Mesothelial cell of epicardium (in vitro differentiated cells): ENCODE measurements around the gene CTDP1. TPM values are rescaled to one million over a fixed set of nuclear protein-coding genes. Genes with fewer than 3 reads are reported as not detected.

Source experiments
- DNase-seq, 2 experiments: peaks; one replicate each; pipeline ENCODE4 v3.0.0; 2021; ENCODE audit warnings: low spot score in 2 of 2; ENCODE audit not compliant: unreplicated experiment in 2 of 2
- H3K27ac Mint-ChIP-seq: 2 replicates; pipeline ENCODE4 v1.8.0; 2021; ENCODE audit warnings: mixed read lengths
- H3K27me3 Mint-ChIP-seq: 2 replicates; pipeline ENCODE4 v1.8.0; 2021; ENCODE audit warnings: low read depth, mixed read lengths
- H3K36me3 Mint-ChIP-seq: 2 replicates; pipeline ENCODE4 v1.8.0; 2021; ENCODE audit warnings: mixed read lengths
- H3K4me1 Mint-ChIP-seq: 2 replicates; pipeline ENCODE4 v1.8.0; 2021; ENCODE audit warnings: mixed read lengths
- H3K4me3 Mint-ChIP-seq: 2 replicates; pipeline ENCODE4 v1.8.0; 2021; ENCODE audit warnings: mild to moderate bottlenecking, moderate library complexity, mixed read lengths
- H3K9me3 Mint-ChIP-seq: 2 replicates; pipeline ENCODE4 v1.8.0; 2021; ENCODE audit warnings: mixed read lengths
- CTCF ChIP-seq: fragments of 200-600 bp; sonication (generic); IDR thresholded peaks from one replicate; pipeline ENCODE4 v1.5.0; 2021; ENCODE audit warnings: antibody characterized with exemption; ENCODE audit not compliant: unreplicated experiment
- total RNA-seq: library from RNA; stranded (reverse); gene quantifications from 3 replicates; pipeline ENCODE4 v1.2.1, GENCODE V29; 2021

CTDP1 gene
- total RNA-seq, 1 donor from 2014 or later, result 24.1 TPM

GRCh38 chr18:79790996-79791972, 111.7 kb downstream of the CTDP1 start:
- peaks cover 89% of the 10 kb centered on the region for H3K27me3 Mint-ChIP-seq
- no peak overlapping the region for H3K4me3 Mint-ChIP-seq
- peaks cover 12% of the 10 kb centered on the region for H3K4me1 Mint-ChIP-seq
- no peak for DNase-seq
- H3K9me3 Mint-ChIP-seq, result no peaks in the 10 kb centered on the region
- H3K27ac Mint-ChIP-seq, result no peak overlapping the region
- TF ChIP-seq CTCF, result no peak
- no peaks in the 10 kb centered on the region for H3K36me3 Mint-ChIP-seq

- TF ChIP-seq CTCF, result no peak
- H3K36me3 Mint-ChIP-seq, result no peaks in the 10 kb centered on the region
- no peaks in the 10 kb centered on the region for H3K9me3 Mint-ChIP-seq
- peaks cover 15% of the 10 kb centered on the region for H3K4me1 Mint-ChIP-seq
- peaks cover 89% of the 10 kb centered on the region for H3K27me3 Mint-ChIP-seq
- DNase-seq, result no peak
- H3K4me3 Mint-ChIP-seq, result no peak overlapping the region
- no peak overlapping the region for H3K27ac Mint-ChIP-seq
These were observed 112.7 kb downstream of the CTDP1 start for GRCh38 chr18:79792096-79792987.

GRCh38 chr18:79792988-79793355, 113.4 kb downstream of the CTDP1 start:
- no peak for TF ChIP-seq CTCF
- H3K27ac Mint-ChIP-seq, result no peak overlapping the region
- H3K36me3 Mint-ChIP-seq, result no peaks in the 10 kb centered on the region
- peaks cover 14% of the 10 kb centered on the region for H3K4me1 Mint-ChIP-seq
- H3K4me3 Mint-ChIP-seq, result no peak overlapping the region
- peaks cover 87% of the 10 kb centered on the region for H3K27me3 Mint-ChIP-seq
- H3K9me3 Mint-ChIP-seq, result no peaks in the 10 kb centered on the region
- DNase-seq, result no peak

GRCh38 chr18:79794846-79795245, 115.2 kb downstream of the CTDP1 start:
- no peak for DNase-seq
- no peak for TF ChIP-seq CTCF
- H3K27ac Mint-ChIP-seq, result no peak overlapping the region
- H3K4me3 Mint-ChIP-seq, result no peak overlapping the region
- peaks cover 84% of the 10 kb centered on the region for H3K27me3 Mint-ChIP-seq
- H3K9me3 Mint-ChIP-seq, result no peaks in the 10 kb centered on the region
- no peaks in the 10 kb centered on the region for H3K36me3 Mint-ChIP-seq
- peaks cover 14% of the 10 kb centered on the region for H3K4me1 Mint-ChIP-seq

- DNase-seq, result no peak
- peaks cover 14% of the 10 kb centered on the region for H3K4me1 Mint-ChIP-seq
These were observed 115.8 kb downstream of the CTDP1 start for GRCh38 chr18:79795446-79795845.

More at GRCh38 chr18:79795446-79795845, 115.8 kb downstream of the CTDP1 start:
- H3K4me3 Mint-ChIP-seq, result no peak overlapping the region
- no peak overlapping the region for H3K27ac Mint-ChIP-seq
- no peaks in the 10 kb centered on the region for H3K36me3 Mint-ChIP-seq
- H3K27me3 Mint-ChIP-seq, result peaks cover 84% of the 10 kb centered on the region
- no peaks in the 10 kb centered on the region for H3K9me3 Mint-ChIP-seq
- no peak for TF ChIP-seq CTCF
